Ishikawa (cell line): ENCODE data around the gene PPP1R16B.

ENCODE experiments used
- CEBPB ChIP-seq: IDR thresholded peaks from 2 replicates; pipeline ENCODE4 v1.6.1; 2012
- CREB1 ChIP-seq: IDR thresholded peaks from 2 replicates; pipeline ENCODE4 v1.6.1; 2012; ENCODE audit warnings: low read depth
- EGR1 ChIP-seq: IDR thresholded peaks from 2 replicates; pipeline ENCODE4 v1.6.1; 2012
- EP300 ChIP-seq: IDR thresholded peaks from 2 replicates; pipeline ENCODE4 v1.6.1; 2012; ENCODE audit warnings: borderline replicate concordance
- FOXM1 ChIP-seq: IDR thresholded peaks from 2 replicates; pipeline ENCODE4 v1.6.1; 2012; ENCODE audit warnings: low read depth, borderline replicate concordance
- NFIC ChIP-seq: IDR thresholded peaks from 2 replicates; pipeline ENCODE4 v1.6.1; 2012
- RAD21 ChIP-seq: IDR thresholded peaks from 2 replicates; pipeline ENCODE4 v1.6.1; 2012; ENCODE audit warnings: low read depth
- TAF1 ChIP-seq: IDR thresholded peaks from 2 replicates; pipeline ENCODE4 v1.6.1; 2012; ENCODE audit warnings: low read depth, mild to moderate bottlenecking
- TCF12 ChIP-seq: IDR thresholded peaks from 2 replicates; pipeline ENCODE4 v1.6.1; 2012; ENCODE audit warnings: low read depth
- TEAD4 ChIP-seq: IDR thresholded peaks from 2 replicates; pipeline ENCODE4 v1.6.1; 2012
- YY1 ChIP-seq: IDR thresholded peaks from 2 replicates; pipeline ENCODE4 v1.6.1; 2012; ENCODE audit warnings: low read depth
- ZBTB7A ChIP-seq: IDR thresholded peaks from 2 replicates; pipeline ENCODE4 v1.6.1; 2012; ENCODE audit warnings: low read depth
- TF ChIP-seq, protein P1 (sequence below): IDR thresholded peaks from 2 replicates; pipeline ENCODE4 v1.6.1; 2012
- TF ChIP-seq, protein P2 (sequence below): IDR thresholded peaks from 2 replicates; pipeline ENCODE4 v1.6.1; 2012; ENCODE audit warnings: low read depth, mild to moderate bottlenecking
- TF ChIP-seq, protein P3 (sequence below): IDR thresholded peaks from 2 replicates; pipeline ENCODE4 v1.6.1; 2012

PPP1R16B gene

DNA sequence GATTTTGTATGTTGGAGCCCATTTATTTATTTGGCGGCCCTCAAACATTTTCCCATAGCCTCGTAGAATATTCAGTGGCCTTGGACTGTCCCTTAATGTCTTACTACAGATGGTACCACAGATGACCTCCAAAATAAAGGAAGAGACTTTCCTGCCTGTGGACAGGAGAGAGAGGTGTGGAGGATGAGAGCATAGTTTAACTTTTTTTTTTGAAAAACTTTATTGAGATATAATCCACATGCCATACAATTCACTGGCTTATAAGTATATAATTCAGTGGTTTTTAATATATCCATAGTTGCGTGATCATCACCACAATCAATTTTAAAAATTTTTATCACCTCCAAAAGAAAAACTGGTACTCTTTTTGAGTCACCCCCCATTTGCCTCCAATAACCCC lies 4.6 kb upstream of the PPP1R16B start:
- TF ChIP-seq CEBPB (no peak), YY1 (no peak), TAF1 (no peak), FOXM1 (no peak), RAD21 (no peak), NFIC (no peak), TEAD4 (no peak), EP300 (no peak), CREB1 (no peak), EGR1 (no peak), ZBTB7A (no peak), TCF12 (no peak)
- TF ChIP-seq, protein P1, sequence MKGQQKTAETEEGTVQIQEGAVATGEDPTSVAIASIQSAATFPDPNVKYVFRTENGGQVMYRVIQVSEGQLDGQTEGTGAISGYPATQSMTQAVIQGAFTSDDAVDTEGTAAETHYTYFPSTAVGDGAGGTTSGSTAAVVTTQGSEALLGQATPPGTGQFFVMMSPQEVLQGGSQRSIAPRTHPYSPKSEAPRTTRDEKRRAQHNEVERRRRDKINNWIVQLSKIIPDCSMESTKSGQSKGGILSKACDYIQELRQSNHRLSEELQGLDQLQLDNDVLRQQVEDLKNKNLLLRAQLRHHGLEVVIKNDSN, result no peak
- TF ChIP-seq, protein P2, sequence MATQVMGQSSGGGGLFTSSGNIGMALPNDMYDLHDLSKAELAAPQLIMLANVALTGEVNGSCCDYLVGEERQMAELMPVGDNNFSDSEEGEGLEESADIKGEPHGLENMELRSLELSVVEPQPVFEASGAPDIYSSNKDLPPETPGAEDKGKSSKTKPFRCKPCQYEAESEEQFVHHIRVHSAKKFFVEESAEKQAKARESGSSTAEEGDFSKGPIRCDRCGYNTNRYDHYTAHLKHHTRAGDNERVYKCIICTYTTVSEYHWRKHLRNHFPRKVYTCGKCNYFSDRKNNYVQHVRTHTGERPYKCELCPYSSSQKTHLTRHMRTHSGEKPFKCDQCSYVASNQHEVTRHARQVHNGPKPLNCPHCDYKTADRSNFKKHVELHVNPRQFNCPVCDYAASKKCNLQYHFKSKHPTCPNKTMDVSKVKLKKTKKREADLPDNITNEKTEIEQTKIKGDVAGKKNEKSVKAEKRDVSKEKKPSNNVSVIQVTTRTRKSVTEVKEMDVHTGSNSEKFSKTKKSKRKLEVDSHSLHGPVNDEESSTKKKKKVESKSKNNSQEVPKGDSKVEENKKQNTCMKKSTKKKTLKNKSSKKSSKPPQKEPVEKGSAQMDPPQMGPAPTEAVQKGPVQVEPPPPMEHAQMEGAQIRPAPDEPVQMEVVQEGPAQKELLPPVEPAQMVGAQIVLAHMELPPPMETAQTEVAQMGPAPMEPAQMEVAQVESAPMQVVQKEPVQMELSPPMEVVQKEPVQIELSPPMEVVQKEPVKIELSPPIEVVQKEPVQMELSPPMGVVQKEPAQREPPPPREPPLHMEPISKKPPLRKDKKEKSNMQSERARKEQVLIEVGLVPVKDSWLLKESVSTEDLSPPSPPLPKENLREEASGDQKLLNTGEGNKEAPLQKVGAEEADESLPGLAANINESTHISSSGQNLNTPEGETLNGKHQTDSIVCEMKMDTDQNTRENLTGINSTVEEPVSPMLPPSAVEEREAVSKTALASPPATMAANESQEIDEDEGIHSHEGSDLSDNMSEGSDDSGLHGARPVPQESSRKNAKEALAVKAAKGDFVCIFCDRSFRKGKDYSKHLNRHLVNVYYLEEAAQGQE, result no peak
- TF ChIP-seq, protein P3, sequence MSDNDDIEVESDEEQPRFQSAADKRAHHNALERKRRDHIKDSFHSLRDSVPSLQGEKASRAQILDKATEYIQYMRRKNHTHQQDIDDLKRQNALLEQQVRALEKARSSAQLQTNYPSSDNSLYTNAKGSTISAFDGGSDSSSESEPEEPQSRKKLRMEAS, result no peak

- TF ChIP-seq EP300, result no peak
- TF ChIP-seq, protein P1, result no peak
- TF ChIP-seq CREB1, result no peak
- no peak for TF ChIP-seq TCF12
- no peak for TF ChIP-seq ZBTB7A
- TF ChIP-seq, protein P3, result no peak
- no peak for TF ChIP-seq RAD21
These were observed 1.3 kb upstream of the PPP1R16B start for GRCh38 chr20:38804221-38804620.

- TF ChIP-seq YY1 (no peak), CEBPB (no peak), FOXM1 (no peak), TAF1 (no peak), NFIC (no peak), TCF12 (no peak), EP300 (no peak)
- TF ChIP-seq, protein P2, result no peak
- TF ChIP-seq, protein P3, result no peak
- TF ChIP-seq, protein P1, result no peak
These were observed 605 bp upstream of the PPP1R16B start for GRCh38 chr20:38804682-38805501.

DNA sequence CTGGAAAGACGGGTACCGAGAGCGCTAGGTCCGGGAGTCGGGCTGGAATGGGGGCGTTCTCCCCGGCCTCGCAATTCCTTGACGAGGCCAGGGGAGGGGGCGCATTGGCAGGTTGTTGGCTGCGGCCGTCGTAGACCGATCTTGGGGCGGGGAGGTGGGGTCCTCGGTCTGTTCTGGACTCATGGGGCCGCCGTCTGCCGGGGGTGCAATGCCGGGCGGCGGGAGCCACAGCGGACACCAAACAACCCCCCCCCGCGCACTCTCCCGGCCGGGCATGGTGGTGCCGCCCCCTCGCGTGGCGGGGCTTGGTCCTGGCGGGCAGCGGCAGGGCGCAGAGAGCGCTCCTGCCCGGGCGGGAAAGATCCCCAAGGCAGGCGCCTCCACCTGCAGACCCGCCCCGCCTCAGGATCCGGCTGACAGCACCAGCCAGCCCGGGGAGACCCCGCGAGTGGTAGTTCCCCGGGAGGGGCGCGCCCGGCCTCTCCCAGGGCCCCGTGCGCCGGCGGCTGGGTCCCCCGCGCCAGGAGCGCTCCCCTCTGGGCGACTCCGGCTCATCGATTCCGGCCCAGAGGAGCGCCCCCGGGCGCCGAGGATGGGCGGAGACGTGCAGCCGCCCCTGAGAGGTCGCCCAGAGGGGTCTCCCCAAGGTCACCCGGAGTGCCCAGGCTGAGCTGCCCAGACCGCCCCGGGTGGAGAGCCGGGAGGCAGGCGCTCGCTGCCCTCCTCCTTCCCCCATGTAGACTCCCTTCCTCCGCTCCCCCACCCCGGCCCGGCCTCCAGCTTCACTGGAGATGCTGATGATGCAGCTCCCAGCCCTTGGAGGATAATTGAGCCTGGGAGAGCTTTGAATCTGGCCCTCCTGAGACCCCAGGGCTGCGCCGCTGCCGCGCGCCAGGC lies 709 bp downstream of the PPP1R16B start:
- TF ChIP-seq TCF12, result no peak
- no peak for TF ChIP-seq CREB1
- TF ChIP-seq NFIC, result no peak
- no peak for TF ChIP-seq YY1
- no peak for TF ChIP-seq TAF1
- TF ChIP-seq RAD21, result no peak
- TF ChIP-seq, protein P3, result no peak
- no peak for TF ChIP-seq EGR1
- TF ChIP-seq, protein P2, result no peak
- TF ChIP-seq EP300, result no peak
- no peak for TF ChIP-seq TEAD4
- TF ChIP-seq, protein P1, result no peak
- TF ChIP-seq CEBPB, result no peak
- TF ChIP-seq ZBTB7A, result no peak; the same call in 1 of the 2 replicates
